ENCODE results near the gene RPS6KA1.

DNA sequence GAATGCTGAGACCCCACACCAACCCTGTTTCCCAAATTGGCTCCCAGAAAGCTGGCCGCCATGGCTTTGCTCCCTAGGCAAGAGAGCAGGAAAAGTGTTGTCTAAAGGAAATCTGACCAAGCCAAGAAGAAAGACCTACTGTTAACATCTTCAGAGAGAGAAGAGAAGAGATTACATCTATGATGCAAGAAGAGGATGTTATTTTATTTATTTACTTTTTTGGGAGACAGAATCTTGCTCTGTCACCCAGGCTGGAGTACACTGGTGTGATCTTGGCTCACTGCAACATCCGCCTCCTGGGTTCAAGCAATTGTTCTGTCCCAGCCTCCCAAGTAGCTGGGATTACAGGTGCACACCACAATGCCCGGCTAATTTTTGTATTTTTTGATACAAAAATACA lies 35.6 kb upstream of the RPS6KA1 start:
- TF ChIP-seq POLR2AphosphoS5 (IDR thresholded peaks at IDR 0.05) (no peak), POLR2A (IDR thresholded peaks at IDR 0.05) (no peak)
- TF ChIP-seq, protein P1, sequence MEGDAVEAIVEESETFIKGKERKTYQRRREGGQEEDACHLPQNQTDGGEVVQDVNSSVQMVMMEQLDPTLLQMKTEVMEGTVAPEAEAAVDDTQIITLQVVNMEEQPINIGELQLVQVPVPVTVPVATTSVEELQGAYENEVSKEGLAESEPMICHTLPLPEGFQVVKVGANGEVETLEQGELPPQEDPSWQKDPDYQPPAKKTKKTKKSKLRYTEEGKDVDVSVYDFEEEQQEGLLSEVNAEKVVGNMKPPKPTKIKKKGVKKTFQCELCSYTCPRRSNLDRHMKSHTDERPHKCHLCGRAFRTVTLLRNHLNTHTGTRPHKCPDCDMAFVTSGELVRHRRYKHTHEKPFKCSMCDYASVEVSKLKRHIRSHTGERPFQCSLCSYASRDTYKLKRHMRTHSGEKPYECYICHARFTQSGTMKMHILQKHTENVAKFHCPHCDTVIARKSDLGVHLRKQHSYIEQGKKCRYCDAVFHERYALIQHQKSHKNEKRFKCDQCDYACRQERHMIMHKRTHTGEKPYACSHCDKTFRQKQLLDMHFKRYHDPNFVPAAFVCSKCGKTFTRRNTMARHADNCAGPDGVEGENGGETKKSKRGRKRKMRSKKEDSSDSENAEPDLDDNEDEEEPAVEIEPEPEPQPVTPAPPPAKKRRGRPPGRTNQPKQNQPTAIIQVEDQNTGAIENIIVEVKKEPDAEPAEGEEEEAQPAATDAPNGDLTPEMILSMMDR (IDR thresholded peaks at IDR 0.05): no peak

Data from upper lobe of left lung (tissue), 4 donors.